HTR-8/SVneo (cell line): ENCODE results near the gene FFAR4.
"Not testable (repeated sequence)": the region's sequence is repeated elsewhere in the genome, so short reads cannot be mapped to it uniquely, and the experiment has no call there.

Experiments
- DNase-seq: peaks from one replicate; pipeline ENCODE4 v3.0.0; 2011; ENCODE audit warnings: low spot score, mixed read lengths; ENCODE audit not compliant: insufficient read length
- FAIRE-seq: peaks from 2 replicates; lab custom pipeline; 2011; peaks lifted over from hg19 to GRCh38; lab: Jason Lieb, UNC

Gene FFAR4

DNA sequence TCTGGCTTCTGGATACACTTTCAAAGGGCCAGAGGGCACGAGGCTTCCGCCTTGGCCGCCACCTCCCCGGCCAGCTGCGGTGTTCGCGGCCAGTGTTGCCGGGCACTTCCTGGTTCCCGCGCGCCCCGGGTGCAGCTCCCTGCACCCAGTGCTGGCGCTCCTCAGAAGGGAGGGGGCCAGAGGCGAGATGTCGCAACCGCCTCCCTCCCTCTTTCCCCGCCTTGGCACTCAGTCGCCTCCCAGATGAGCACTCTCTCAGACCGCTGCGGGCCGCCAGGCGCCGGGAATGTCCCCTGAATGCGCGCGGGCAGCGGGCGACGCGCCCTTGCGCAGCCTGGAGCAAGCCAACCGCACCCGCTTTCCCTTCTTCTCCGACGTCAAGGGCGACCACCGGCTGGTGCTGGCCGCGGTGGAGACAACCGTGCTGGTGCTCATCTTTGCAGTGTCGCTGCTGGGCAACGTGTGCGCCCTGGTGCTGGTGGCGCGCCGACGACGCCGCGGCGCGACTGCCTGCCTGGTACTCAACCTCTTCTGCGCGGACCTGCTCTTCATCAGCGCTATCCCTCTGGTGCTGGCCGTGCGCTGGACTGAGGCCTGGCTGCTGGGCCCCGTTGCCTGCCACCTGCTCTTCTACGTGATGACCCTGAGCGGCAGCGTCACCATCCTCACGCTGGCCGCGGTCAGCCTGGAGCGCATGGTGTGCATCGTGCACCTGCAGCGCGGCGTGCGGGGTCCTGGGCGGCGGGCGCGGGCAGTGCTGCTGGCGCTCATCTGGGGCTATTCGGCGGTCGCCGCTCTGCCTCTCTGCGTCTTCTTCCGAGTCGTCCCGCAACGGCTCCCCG lies at the start of gene FFAR4:
TSS of gene FFAR4 (plus strand) at position 231 of the 842 bp plus-strand sequence. CDS start at position 287, 56 bp downstream.
- DNase-seq (peak; percentile 45), FAIRE-seq (peak; percentile 63)

GRCh38 chr10:93518531-93518930 lies 47.9 kb upstream of the FFAR4 start:
- no peak for FAIRE-seq
- DNase-seq = no peak

DNA sequence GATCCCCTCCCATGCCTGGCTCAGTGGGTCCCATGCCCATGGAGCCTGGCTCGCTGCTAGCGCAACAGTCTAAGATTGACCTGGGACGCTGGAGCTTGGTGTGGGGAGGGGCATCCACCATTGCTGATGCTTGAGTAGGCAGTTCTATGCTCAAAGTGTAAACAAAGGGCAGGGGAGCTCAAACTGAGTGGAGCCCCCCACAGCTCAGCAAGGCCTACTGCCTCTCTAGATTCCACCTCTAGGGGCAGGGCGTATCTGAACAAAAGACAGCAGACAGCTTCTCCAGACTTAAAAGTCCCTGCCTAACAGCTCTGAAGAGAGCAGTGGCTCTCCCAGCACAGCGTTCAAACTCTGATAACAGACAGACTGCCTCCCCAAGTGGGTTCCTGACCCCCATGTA lies 31.2 kb upstream of the FFAR4 start:
- DNase-seq (no peak), FAIRE-seq (no peak)

- not testable (repeated sequence) for DNase-seq, FAIRE-seq
These were observed 25.6 kb upstream of the FFAR4 start for GRCh38 chr10:93540871-93541270.

- FAIRE-seq (no peak), DNase-seq (no peak)
These were observed 24.8 kb upstream of the FFAR4 start for GRCh38 chr10:93541402-93542357.

DNA sequence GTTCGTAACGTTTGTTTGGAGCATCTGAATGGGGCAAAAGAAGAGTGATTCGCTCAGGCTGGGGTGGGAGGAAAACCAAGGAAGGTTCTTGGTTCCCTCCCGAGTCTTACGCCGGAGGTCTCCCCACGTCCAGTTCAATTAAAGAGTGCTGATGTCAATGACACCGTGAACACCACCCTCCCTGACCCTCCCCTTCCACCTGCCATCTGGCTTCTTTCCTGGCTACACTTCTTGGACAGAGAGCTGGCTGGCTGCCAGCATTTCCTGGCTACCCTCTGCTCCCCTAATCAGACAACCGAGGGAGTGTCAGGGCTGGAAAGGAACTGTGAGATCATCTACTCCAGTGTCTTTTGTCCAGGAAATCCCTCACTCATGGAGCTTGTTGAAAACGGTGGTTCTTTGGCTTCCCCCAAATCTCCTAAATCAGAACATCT lies 24.1 kb upstream of the FFAR4 start:
- FAIRE-seq (peak; percentile 52), DNase-seq (no peak)

DNA sequence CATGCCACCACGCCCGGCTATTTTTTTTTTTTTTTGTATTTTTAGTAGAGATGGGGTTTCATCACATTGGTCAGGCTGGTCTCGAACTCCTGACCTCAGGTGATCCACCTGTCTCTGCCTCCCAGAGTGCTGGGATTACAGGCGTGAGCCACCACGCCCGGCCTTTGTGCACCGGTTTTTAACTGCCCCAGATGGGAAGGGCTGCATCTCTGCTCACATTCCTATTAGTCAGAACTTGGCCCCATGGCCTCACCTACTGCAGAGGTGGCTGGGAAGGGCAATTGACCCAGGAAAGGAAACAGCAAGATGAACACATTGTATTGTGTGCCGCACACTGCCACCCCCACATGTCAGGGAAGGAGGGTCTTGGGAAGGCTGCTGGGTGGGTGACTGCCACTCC lies 19.5 kb upstream of the FFAR4 start:
- not testable (repeated sequence) for FAIRE-seq, DNase-seq

DNA sequence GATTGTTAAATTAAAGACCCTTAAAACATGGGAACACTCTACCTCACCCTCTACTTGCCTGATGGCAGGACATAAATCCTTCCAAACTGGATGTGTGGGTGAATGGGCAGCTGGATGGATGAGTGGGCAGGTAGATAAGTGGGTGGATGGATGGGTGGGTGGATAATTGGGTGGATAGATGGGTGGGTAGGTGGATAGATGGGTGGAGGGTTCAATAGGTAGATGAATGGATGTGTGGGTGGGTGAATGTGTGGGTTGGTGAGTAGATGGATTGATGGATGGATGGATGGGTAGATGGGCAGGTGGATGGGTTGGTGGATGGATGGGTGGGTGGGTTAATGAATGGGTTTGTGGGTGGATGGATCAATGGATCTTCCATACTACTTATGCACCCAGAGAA lies 18.9 kb upstream of the FFAR4 start:
- FAIRE-seq = peak; percentile 23

GRCh38 chr10:93548376-93549071 lies 17.9 kb upstream of the FFAR4 start:
- FAIRE-seq (peak; percentile 54), DNase-seq (peak; percentile 39)

More for the DNA sequence above, 18.9 kb upstream of the FFAR4 start:
- DNase-seq = no peak

DNA sequence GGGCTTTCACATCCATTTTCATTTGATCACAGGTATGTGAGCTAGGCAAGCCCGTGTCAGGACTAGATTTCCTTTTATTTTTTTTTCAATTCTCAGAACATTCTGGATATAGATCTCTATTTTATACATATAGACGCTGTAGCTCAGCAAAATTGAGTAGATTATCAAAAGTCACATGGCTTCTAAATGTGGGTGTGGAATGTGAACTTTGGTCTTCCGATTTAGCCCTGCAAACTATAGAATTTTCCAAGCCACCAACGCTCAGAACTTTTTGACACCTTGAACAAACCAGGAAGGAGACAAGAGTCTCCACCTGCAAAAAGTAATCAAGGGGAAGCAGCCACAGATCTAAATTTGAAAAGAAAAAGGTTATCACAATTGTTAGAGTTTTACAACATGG lies 15.9 kb upstream of the FFAR4 start:
- DNase-seq (no peak), FAIRE-seq (no peak)

DNA sequence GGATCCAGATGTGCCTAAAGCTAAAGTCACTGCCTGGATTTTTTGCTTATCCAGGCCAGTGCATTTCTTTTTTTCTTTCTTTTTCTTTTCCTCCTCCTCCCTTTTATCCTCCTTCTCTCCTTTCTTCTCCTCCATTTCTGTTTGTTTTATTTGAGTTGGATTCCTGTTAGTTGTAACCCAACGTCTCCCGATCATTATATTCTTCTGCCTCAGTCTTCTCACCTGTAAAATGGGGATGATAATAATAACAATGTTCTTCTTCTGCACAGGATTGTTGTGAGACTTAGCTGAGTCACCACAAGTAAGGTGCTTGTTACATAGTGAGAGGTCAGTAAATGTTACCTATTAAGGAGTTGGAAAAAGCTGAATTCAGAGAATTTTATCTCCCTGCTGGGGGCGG lies 13.7 kb upstream of the FFAR4 start:
- DNase-seq = no peak
- FAIRE-seq = no peak

- FAIRE-seq (no peak), DNase-seq (no peak)
These were observed 12.8 kb upstream of the FFAR4 start for GRCh38 chr10:93553482-93554315.

DNA sequence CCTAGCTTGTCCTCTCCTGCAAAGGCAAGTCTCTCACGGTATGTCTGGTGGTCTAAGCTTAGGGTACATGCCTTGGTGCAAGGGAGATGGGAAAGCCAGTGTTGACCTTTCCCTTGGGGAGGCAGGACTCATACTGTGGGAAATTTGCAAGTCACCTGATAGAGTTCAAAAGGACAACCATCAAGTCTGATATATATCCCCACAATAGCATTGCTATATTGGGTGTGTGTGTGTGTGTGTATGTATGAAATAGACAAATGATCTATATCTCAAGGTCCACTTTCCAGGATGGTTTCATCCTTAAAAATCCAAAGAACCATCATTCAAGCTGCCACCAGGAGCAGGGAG lies 12.2 kb upstream of the FFAR4 start:
- DNase-seq (no peak), FAIRE-seq (no peak)

- peak; percentile 84 for DNase-seq
- peak; percentile 95 for FAIRE-seq
These were observed 11.6 kb upstream of the FFAR4 start for GRCh38 chr10:93554760-93555432.

DNA sequence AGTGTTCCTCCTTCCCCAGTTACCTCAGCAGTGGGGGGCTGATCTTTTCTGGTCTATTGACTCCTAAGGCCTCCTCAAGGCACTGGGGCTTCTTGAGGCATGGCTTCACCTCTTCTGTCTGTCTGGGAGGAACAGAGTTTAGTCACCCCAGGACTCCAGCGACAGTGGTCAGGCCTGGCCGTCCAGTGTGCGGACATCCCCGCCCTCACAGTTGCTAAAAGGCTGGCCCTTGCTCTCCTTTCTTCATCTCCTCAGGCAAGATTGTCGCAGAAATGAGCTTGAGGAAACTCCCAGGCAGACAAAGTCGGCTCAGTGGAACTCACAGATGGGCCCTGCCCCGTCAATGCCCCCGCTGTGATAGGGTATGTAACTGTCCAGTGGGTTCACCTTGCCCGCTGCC lies 7.0 kb upstream of the FFAR4 start:
- FAIRE-seq (no peak), DNase-seq (no peak)

- FAIRE-seq (no peak), DNase-seq (no peak)
These were observed 5.9 kb upstream of the FFAR4 start for GRCh38 chr10:93560541-93560940.

- DNase-seq (no peak), FAIRE-seq (no peak)
These were observed 1.0 kb upstream of the FFAR4 start for GRCh38 chr10:93565446-93565845.

DNA sequence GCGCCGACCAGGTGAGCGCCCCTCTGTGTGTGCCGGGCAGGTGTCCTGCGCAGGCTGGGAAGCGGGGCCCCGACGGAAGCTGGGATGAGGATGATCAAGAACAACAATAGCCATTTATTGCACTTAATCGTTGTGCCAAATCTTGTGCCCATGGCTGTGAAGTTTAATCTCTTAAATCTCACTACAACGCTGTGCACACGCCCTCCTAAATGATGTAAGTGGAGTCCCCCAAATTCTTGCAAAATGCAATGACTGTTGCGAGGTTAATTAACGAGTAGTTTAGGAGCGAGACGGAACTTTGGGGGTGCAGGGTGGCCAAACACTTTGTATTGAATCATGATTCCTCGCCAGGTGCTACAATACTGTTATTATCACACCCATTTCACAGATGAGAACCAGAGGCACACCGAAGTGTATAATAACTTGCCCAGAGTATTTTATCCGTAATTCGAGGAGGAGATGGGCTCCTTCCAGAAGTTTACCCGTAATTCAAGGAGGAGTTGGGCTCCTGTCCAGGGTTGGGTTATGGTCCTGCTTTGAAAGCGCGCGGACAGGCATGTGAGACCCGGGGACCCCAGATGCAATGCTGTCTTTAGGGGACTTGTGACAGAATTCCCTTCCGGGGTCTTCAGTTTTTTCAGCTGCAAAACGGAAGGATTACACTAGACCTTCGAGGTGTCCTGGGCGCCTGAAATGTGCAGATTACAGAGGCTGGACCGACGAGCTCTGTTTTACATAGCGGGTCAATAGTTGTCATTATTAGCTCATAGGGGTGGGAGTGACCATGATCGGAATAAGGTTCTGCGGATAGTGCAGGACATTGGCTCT lies 1.0 kb downstream of the FFAR4 start:
- no peak for DNase-seq
- no peak for FAIRE-seq
